HUES6 (cell line): ENCODE measurements around the gene NAB1.
"Not testable (repeated sequence)": the region's sequence is repeated elsewhere in the genome, so short reads cannot be mapped to it uniquely, and the experiment has no call there.

ENCODE experiments used
- H3K27ac ChIP-seq: 2 replicates; pipeline ENCODE4 v1.7.0; 2013; ENCODE audit warnings: low read depth, mild to moderate bottlenecking, low read length, inconsistent platforms
- H3K27me3 ChIP-seq: 2 replicates; pipeline ENCODE4 v1.6.1; 2013; ENCODE audit warnings: low read length; ENCODE audit not compliant: control insufficient read depth, insufficient read depth
- H3K36me3 ChIP-seq: 2 replicates; pipeline ENCODE4 v1.6.1; 2013; ENCODE audit warnings: low read length; ENCODE audit not compliant: control insufficient read depth, insufficient read depth
- H3K4me1 ChIP-seq: 2 replicates; pipeline ENCODE4 v1.6.1; 2013; ENCODE audit warnings: low read length; ENCODE audit not compliant: control insufficient read depth, insufficient read depth
- H3K4me3 ChIP-seq: 2 replicates; pipeline ENCODE4 v1.5.1; 2013; ENCODE audit warnings: low read depth, low read length
- H3K9ac ChIP-seq: one replicate; pipeline ENCODE4 v1.6.1; 2013; ENCODE audit warnings: mild to moderate bottlenecking, low read length
- H3K9me3 ChIP-seq: 2 replicates; pipeline ENCODE4 v1.6.1; 2013; ENCODE audit warnings: low read depth, low read length; ENCODE audit not compliant: control insufficient read depth, insufficient read depth

Gene NAB1, protein sequence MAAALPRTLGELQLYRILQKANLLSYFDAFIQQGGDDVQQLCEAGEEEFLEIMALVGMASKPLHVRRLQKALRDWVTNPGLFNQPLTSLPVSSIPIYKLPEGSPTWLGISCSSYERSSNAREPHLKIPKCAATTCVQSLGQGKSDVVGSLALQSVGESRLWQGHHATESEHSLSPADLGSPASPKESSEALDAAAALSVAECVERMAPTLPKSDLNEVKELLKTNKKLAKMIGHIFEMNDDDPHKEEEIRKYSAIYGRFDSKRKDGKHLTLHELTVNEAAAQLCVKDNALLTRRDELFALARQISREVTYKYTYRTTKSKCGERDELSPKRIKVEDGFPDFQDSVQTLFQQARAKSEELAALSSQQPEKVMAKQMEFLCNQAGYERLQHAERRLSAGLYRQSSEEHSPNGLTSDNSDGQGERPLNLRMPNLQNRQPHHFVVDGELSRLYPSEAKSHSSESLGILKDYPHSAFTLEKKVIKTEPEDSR

DNA sequence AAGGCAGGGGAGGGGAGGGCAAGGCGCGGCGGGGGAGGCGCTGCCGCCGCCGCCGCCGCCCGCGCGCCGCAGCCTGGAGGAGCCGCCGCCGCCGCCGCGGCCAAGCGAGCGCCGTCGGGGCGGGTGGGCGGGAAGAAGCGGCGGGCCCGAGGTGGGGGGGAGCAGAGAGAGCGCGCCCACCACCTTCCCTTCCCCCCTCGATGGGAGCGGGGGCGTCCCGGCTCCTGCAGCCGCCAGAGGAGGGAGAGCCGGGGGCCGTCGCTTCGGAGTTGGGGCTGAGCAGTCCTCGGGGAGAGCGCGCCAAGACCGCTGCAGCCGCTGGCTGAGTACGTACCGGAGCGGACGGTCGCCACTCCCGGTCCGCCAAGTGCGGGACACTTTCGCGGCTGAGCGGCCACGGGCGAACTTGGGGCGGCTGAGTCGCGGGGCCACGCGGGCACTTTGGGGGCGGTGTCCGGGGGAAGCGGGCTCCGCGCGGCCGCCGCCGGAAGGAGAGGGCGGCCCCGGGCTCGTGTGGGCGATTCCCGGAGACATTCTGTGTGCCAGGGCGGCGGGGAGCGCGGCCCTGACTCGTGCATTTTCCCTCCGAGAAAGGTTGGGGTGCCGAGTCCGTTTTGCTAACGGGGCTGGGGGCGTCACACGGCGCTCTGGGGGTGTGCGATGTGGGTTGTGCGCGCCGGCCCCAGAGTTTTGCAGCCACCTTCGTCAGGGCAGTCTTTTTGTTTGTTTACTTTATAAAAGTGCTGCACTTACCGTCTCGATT lies at the start of gene NAB1:
NAB1 (plus strand) TSS at position 49 of the 763 bp plus-strand sequence. CDS start 10,094 bp downstream, outside the sequence.
- Histone ChIP-seq H3K27me3 (peaks cover 34% of the 10 kb centered on the region), H3K9ac (peak within 1 kb of the TSS; percentile 87), H3K27ac (no peak within 1 kb of the TSS), H3K9me3 (no peaks in the 10 kb centered on the region), H3K4me3 (peak within 1 kb of the TSS; percentile 95), H3K4me1 (peaks cover 8% of the 10 kb centered on the region), H3K36me3 (no peaks in the 10 kb centered on the region)

DNA sequence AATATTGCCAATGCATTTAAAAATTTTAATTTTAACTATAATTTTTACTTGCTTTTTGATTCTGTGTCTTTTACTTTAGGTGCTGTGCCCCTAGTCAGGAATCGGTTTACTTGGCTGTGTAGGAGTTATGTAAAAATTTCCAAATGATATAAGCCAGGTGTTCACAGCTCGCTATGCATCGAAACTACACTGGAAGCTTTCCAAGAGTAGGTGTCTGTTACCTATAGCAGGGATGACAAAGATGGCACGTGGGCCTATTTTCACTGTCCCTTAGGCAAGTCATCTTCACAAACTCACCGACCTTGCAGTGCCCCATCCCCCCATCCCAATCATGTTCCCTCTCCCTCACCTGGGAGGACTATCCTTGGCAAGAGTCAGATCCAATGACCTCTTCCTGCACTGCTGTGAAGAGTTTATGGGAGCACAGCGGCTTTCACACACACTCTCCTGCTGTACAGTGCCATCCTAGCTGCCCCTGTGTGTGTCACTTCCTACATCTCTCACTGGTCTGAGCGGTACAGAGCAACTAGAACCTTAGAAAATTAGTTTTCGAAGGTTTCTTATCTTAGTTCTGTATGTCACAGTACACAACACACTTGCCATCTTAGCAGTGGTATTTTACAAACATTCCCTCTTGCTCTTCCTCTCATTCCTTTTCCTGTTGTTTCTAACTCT lies 49.2 kb upstream of the NAB1 start:
- Histone ChIP-seq H3K27me3 (no peaks in the 10 kb centered on the region), H3K27ac (no peak overlapping the region), H3K4me1 (no peaks in the 10 kb centered on the region), H3K36me3 (no peaks in the 10 kb centered on the region), H3K9ac (no peak overlapping the region), H3K4me3 (no peak overlapping the region), H3K9me3 (no peaks in the 10 kb centered on the region)

DNA sequence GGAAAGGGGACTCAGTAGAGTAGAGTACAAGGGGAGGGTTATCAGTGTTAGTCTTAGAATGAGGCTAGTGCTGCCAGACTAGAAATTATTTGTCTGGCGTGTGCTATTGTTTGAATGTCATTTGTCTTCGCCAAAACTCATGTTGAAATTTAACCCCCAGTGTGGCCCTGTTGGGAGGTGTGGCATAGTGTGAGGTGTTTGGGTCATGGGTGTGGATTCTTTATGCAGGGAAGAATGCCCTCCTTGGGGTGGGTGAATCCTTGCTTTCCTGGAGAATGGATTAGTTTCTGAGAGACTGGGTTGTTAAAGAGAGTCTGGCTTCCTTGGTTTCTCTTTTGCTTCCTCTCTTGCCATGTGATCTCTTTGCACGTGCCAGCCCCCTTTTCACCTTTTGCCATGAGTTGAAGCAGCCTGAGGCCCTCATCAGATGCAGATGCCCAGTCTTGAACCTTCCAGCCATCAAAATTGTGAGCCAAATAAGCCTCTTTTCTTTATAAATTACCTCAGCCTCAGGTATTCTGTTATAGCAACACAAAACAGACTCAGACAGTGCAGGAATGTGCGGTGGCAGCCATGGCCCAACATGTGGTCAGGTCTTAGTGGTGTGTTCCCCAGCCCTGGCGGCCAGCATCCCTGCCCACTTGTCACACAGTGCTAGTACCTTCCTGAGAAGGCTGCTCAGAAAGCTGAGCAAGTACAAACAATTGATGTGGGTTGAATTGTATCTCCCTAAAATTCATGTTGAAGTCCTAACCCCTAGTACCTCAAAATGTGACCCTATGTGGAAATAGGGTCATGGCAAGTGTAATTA lies 48.4 kb upstream of the NAB1 start:
- no peaks in the 10 kb centered on the region for H3K27me3 ChIP-seq
- no peak overlapping the region for H3K4me3 ChIP-seq
- H3K9ac ChIP-seq = no peak overlapping the region
- H3K36me3 ChIP-seq = no peaks in the 10 kb centered on the region
- no peaks in the 10 kb centered on the region for H3K9me3 ChIP-seq
- no peaks in the 10 kb centered on the region for H3K4me1 ChIP-seq
- no peak overlapping the region for H3K27ac ChIP-seq

DNA sequence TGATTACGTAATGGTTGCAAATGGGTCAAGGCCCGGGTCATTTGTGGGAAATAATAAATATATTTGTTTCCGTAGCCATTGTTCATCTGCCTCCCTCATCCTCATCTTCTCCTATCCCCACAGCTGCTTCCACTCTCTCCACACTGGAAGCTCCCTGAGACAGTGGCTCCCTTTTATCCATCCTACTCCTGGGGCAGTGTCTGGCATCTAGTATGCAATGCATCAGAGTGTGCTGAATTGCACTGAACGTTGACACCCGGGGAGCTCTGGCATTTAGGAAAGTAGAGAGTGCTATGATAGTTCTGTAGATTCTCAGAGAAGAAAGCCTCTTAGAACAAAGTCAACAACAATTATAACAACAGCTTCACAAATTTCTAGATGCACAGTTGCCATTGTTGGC lies 45.5 kb upstream of the NAB1 start:
- Histone ChIP-seq H3K36me3 (no peaks in the 10 kb centered on the region), H3K9ac (no peak overlapping the region), H3K4me3 (no peak overlapping the region), H3K4me1 (no peaks in the 10 kb centered on the region), H3K27ac (no peak overlapping the region), H3K9me3 (no peaks in the 10 kb centered on the region), H3K27me3 (no peaks in the 10 kb centered on the region)

DNA sequence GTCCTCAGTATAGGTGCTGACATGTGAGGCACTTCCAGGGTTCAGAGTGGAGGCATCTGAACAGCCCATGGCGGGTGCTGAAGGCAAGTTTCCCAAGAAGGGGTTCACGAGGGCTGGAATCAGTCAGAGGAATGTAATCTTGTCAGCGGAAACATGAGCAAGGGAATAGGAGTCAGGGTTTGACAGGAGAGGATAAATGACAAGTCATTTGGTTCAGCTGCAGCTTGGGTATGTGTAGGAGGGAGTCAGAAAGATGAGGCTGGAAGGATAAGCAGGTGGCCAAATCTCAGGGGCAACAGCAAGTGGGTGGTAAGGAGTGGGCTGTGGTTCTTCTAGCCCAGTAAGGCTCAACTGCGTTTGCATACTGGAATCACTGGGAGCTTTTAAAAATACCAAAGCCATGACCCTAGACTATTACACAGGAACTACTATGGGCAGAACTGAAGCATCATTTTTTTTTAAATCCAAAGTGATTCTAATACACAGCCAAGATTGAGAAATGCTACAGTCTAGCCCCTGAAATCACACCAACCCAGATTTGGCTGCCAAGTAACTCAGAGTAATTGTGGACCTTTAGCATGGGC lies 41.8 kb upstream of the NAB1 start:
- Histone ChIP-seq H3K9ac (no peak overlapping the region), H3K4me3 (no peak overlapping the region), H3K36me3 (no peaks in the 10 kb centered on the region), H3K27me3 (no peaks in the 10 kb centered on the region), H3K9me3 (0 out of 2 replicates have a peak, but pooled peaks cover 6% of the 10 kb centered on the region), H3K4me1 (no peaks in the 10 kb centered on the region), H3K27ac (no peak overlapping the region)

DNA sequence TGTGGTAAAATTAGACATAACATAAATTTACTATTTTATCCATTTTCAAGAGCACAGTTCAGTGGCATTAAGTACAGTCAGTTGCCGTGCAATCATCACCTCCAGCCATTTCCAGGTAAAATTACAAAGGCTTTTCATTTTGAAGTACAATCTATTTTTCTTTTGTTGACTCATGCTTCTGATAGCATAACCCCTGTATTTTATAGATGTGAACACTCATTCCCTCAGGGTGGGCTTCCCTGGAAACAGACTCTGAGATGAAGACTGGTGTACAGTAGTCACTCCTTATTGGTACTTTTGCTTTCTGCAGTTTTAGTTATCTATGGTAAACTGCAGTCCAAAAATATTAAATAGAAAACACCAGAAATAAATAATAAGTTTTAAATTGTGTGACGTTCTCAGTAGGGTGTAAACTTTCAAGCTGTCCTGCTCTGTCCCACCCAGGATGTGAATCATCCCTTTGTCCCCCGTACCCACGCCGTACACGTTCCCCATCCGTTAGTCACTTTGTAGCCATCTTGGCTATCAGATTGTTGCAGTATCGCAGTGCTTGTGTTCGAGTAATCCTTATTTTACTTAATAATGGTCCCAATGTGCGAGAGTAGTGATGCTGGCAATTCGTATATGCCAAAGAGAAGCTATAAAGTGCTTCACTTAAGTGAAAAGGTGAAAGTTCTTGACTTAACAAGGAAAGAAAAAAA lies 41.1 kb upstream of the NAB1 start:
- H3K4me1 ChIP-seq = no peaks in the 10 kb centered on the region

DNA sequence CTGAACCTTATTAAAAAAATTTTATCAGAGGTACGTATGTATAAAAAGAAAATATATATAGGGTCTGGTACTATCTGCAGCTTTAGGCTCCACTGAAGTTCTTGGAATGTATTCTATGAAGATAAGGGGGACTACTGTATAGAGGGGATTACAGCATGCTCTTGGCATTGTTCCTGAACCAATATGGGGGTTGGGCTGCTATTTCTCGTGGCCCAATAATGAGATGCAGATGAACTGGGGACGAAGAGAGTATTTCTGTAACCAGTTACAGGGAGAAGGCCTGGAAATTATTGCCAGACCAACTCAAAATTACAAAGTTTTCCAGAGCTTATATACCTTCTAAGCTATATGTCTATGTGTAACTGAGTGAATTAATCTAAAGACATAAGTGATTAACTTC lies 40.0 kb upstream of the NAB1 start:
- not testable (repeated sequence) for H3K4me3 ChIP-seq, H3K9ac ChIP-seq, H3K27ac ChIP-seq, H3K27me3 ChIP-seq, H3K36me3 ChIP-seq, H3K4me1 ChIP-seq, H3K9me3 ChIP-seq

More for the DNA sequence above, 41.1 kb upstream of the NAB1 start:
- Histone ChIP-seq H3K9ac (no peak overlapping the region), H3K4me3 (no peak overlapping the region), H3K27ac (no peak overlapping the region), H3K9me3 (0 out of 2 replicates have a peak, but pooled peaks cover 6% of the 10 kb centered on the region), H3K27me3 (no peaks in the 10 kb centered on the region), H3K36me3 (no peaks in the 10 kb centered on the region)

DNA sequence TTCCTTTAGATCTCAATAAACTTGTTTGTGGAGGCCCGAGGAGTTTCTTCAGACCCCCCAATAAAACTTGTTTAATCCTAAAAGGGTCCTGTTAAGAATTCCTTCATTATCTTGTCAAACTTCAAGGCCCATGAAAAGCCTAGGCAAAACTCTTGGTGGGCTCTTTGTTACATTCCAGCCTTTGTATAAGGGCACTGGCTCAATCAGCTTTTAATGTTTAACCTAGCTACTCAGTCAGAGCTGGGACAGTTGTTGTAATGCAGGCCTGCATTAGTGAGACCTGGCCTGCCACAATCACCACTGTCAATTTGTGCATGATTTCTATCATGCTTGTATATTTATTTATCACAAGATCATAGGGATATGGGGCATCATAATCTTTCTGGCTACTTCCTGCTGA lies 39.5 kb upstream of the NAB1 start:
- H3K36me3 ChIP-seq, H3K27me3 ChIP-seq, H3K9me3 ChIP-seq, H3K4me1 ChIP-seq, H3K27ac ChIP-seq, H3K9ac ChIP-seq, H3K4me3 ChIP-seq: not testable (repeated sequence)

DNA sequence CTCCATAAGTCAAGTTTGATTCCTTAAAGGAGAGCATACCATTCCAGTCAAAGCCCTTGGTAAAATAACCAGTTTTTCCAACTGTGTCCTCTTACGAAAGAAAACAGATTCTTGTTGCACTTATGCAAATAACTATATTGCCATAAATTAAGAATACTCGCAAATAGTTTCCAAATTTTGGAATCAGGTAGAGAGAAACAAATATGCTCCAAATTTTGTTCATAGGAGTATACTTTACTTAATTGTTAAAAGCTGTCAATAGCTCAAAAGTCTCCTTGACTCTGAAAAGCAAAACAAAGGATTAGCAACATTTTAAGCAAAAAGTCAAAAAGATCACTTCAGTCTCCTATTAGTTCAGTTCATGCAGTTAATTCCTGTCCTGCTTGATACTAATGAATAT lies 38.4 kb upstream of the NAB1 start:
- H3K27ac ChIP-seq, H3K27me3 ChIP-seq, H3K4me1 ChIP-seq, H3K4me3 ChIP-seq, H3K9ac ChIP-seq, H3K9me3 ChIP-seq, H3K36me3 ChIP-seq: not testable (repeated sequence)
